SK-N-MC (cell line): ENCODE measurements around the gene KCNJ6.
"Not testable (repeated sequence)": the region's sequence is repeated elsewhere in the genome, so short reads cannot be mapped to it uniquely, and the experiment has no call there.

Experiments used
- DNase-seq: peaks from one replicate; pipeline ENCODE4 v3.0.0-alpha.2; 2011; ENCODE audit warnings: low read depth, low spot score
- H3K27ac ChIP-seq: fragments of 200-600 bp; sonication (generic); 2 replicates; pipeline ENCODE4 v1.5.1; 2016; ENCODE audit warnings: mixed run types
- H3K36me3 ChIP-seq: fragments of 200-600 bp; sonication (generic); 2 replicates; pipeline ENCODE4 v1.6.1; 2017; ENCODE audit warnings: antibody characterized with exemption, low read length, mixed read lengths; ENCODE audit not compliant: insufficient read depth
- H3K4me3 ChIP-seq: fragments of 200-600 bp; sonication (generic); 2 replicates; pipeline ENCODE4 v1.5.1; 2016
- H3K9ac ChIP-seq: fragments of 200-600 bp; sonication (generic); 2 replicates; pipeline ENCODE4 v1.8.0; 2017; ENCODE audit warnings: mixed run types, mixed read lengths; ENCODE audit not compliant: insufficient read length
- H3K9me3 ChIP-seq: fragments of 200-600 bp; sonication (generic); 2 replicates; pipeline ENCODE4 v1.6.1; 2017; ENCODE audit warnings: low read depth, mild to moderate bottlenecking, antibody characterized with exemption, low read length, moderate library complexity, mixed read lengths
- EZH2 ChIP-seq: fragments of 200-600 bp; sonication (generic); IDR thresholded peaks from one replicate; pipeline ENCODE4 v1.6.1; 2017; ENCODE audit warnings: antibody characterized with exemption
- FOXP2 ChIP-seq: optimal IDR thresholded peaks from 2 replicates; pipeline ENCODE3; 2011; ENCODE audit warnings: mild to moderate bottlenecking, moderate library complexity; ENCODE audit not compliant: insufficient read depth; ENCODE audit errors: extremely low read length, control extremely low read depth
- POLR2AphosphoS5 ChIP-seq: IDR thresholded peaks from 2 replicates; pipeline ENCODE4 v1.6.1; 2012; ENCODE audit warnings: mild to moderate bottlenecking, low read depth, low read length, borderline replicate concordance

Gene KCNJ6

DNA sequence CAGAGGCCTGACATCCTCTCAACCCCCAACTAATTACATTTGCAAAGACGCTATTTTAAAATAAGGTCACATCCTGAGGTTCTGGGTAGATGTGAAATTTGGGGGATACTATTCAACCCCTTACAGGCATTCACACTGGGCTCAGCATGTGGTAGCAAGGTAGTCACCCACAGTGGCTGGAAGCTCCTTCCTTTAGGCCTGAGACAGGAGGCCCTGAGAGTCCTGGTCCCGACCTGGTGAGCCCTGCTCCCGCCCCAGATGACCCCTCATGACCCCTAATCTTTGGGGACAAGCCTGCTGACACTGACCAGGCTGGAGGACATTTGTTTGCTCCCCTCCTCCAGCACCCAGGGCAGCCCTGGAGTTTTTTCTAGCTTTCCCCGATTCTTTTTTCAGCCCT, 323.8 kb downstream of the KCNJ6 start:
- no peak for DNase-seq
- H3K9ac ChIP-seq: no peak overlapping the region
- no peaks in the 10 kb centered on the region for H3K36me3 ChIP-seq
- no peak for TF ChIP-seq POLR2AphosphoS5
- no peak for TF ChIP-seq FOXP2
- no peak for TF ChIP-seq EZH2
- H3K4me3 ChIP-seq: no peak overlapping the region
- H3K27ac ChIP-seq: no peak overlapping the region
- H3K9me3 ChIP-seq: no peaks in the 10 kb centered on the region

DNA sequence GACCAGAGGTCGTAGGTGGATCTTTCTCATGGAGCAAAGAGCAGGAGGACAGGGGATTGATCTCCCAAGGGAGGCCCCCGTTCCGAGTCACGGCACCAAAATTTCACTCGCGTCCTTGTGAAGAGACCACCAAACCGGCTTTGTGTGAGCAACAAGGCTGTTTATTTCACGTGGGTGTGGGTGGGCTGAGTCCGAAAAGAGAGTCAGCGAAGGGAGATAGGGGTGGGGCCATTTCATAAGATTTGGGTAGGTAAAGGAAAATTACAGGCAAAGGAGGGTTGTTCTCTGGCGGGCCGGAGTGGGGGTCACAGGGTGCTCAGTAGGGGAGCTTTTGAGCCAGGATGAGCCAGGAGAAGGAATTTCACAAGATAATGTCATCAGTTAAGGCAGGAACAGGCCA, 324.3 kb downstream of the KCNJ6 start:
- H3K9ac ChIP-seq, H3K4me3 ChIP-seq, H3K27ac ChIP-seq, DNase-seq, H3K36me3 ChIP-seq, H3K9me3 ChIP-seq: not testable (repeated sequence)

DNA sequence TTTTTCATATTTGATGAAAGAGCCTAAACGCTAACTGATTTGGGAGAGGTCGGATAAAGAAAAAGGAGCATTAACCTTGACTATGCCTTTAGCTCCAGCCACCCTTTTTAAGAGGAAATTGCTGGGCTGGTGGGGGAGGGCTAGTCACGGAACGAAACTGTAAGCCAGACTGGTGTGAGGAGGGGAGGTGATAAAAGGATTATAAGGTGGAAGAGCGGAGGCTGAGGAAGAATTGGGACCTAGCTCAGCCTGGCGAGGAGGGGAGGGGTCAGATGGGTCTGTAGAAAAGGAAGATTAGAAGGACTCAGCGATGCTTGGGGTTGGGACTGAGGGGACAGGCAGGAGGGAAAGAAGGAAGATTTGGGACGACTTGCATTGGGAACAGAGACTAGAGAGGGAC, 325.4 kb downstream of the KCNJ6 start:
- H3K9me3 ChIP-seq, DNase-seq, H3K4me3 ChIP-seq, H3K27ac ChIP-seq, H3K9ac ChIP-seq, H3K36me3 ChIP-seq: not testable (repeated sequence)

DNA sequence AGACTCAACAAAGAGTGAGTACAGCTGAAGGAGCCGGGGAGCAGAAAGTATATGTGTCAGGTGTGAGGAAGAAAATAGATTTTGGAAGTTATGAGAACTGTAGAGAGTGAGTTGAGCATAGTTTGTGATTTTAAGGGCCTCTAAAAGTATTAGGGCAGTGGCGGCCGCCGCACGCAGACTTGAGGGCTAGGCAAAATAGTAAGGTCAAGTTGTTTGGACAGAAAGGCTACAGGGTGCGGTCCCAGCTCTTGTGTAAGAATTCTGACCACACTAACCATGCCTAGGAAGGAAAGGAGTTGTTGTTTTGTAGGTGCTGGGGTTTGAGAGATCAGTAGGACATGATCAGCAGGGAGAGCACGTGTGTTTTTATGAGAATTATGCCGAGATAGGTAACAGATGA, 327.6 kb downstream of the KCNJ6 start:
- H3K27ac ChIP-seq, H3K9ac ChIP-seq, DNase-seq, H3K36me3 ChIP-seq, H3K9me3 ChIP-seq, H3K4me3 ChIP-seq: not testable (repeated sequence)

- no peak for TF ChIP-seq POLR2AphosphoS5
- no peak for TF ChIP-seq FOXP2
- no peak for TF ChIP-seq EZH2
- Histone ChIP-seq H3K9ac (no peak overlapping the region), H3K4me3 (no peak overlapping the region), H3K36me3 (no peaks in the 10 kb centered on the region), H3K9me3 (no peaks in the 10 kb centered on the region), H3K27ac (no peak overlapping the region)
- DNase-seq: no peak
Observed at GRCh38 chr21:37587635-37588177, 328.6 kb downstream of the KCNJ6 start.

DNA sequence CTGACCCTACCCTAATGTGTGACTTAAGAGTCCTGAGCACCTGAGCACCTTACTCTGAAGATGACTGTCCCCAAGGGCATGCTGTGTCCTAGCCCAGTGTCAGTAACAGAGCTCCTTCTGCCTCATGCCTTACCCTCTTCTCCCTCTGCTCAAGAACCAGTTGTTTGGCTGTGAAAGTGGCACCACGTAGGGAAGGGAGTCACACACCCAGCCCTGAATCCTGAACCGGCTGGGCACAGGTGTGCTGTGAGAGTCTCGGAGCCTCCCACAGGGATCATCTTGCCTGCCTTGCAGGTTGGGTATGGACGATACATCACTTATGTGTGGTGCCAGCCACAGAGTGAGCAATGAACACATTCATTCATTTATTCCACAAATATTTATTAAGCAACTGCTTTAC, 329.1 kb downstream of the KCNJ6 start:
- no peak overlapping the region for H3K4me3 ChIP-seq
- H3K9me3 ChIP-seq: no peaks in the 10 kb centered on the region
- no peak overlapping the region for H3K27ac ChIP-seq
- TF ChIP-seq EZH2 (no peak), POLR2AphosphoS5 (no peak), FOXP2 (no peak)
- no peak overlapping the region for H3K9ac ChIP-seq
- DNase-seq: no peak
- no peaks in the 10 kb centered on the region for H3K36me3 ChIP-seq

DNA sequence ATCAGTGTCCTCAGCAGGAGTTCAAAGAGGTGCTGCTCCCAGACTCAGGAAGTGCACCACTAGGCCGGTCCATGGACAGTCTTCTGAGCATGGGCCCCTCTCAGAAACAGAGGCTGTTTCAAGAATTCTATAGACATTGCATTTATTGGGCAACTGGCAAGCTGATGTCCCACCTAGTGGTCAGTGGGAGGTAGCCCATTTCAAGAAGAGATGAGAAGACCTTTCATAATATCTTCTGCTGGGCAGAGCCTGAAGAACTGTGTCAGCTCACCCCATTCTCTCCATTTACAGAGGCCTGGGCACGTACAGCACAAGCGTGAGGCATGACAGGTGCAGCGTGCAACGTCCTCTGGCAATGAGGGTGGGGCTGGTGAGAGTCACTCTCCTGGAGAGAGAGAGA, 333.7 kb downstream of the KCNJ6 start:
- TF ChIP-seq EZH2 (no peak), POLR2AphosphoS5 (no peak), FOXP2 (no peak)
- no peak overlapping the region for H3K27ac ChIP-seq
- H3K9ac ChIP-seq: no peak overlapping the region
- DNase-seq: no peak
- H3K36me3 ChIP-seq: no peaks in the 10 kb centered on the region
- H3K9me3 ChIP-seq: no peaks in the 10 kb centered on the region
- H3K4me3 ChIP-seq: no peak overlapping the region

- Histone ChIP-seq H3K36me3 (no peaks in the 10 kb centered on the region), H3K9me3 (no peaks in the 10 kb centered on the region), H3K4me3 (no peak overlapping the region), H3K9ac (no peak overlapping the region), H3K27ac (no peak overlapping the region)
- TF ChIP-seq FOXP2 (no peak), POLR2AphosphoS5 (no peak), EZH2 (no peak)
- DNase-seq: no peak
Observed at GRCh38 chr21:37580666-37581065, 335.6 kb downstream of the KCNJ6 start.

- Histone ChIP-seq H3K4me3 (no peak overlapping the region), H3K36me3 (no peaks in the 10 kb centered on the region), H3K9me3 (no peaks in the 10 kb centered on the region), H3K9ac (no peak overlapping the region), H3K27ac (no peak overlapping the region)
- no peak for DNase-seq
- TF ChIP-seq FOXP2: no peak
- no peak for TF ChIP-seq POLR2AphosphoS5
Observed at GRCh38 chr21:37579356-37579755, 336.9 kb downstream of the KCNJ6 start.
